NCI-H345 treated with DMSO at 0.1 percent for 48 hours (cell line): ENCODE data around the gene RGS5.
"Not testable (repeated sequence)": the region's sequence is repeated elsewhere in the genome, so short reads cannot be mapped to it uniquely, and the experiment has no call there.

Source experiments
- DNase-seq: peaks from one replicate; lab custom pipeline; 2025; ENCODE audit not compliant: unreplicated experiment; lab: John Stamatoyannopoulos, UW

Gene RGS5

GRCh38 chr1:163202833-163203451, at the start of gene RGS5:
TSS of gene RGS5 (minus strand) at chr1:163202916. CDS start at chr1:163202835, 81 bp downstream.
- DNase-seq = no peak

GRCh38 chr1:163250382-163250974, 47.8 kb upstream of the RGS5 start:
- DNase-seq = no peak

DNA sequence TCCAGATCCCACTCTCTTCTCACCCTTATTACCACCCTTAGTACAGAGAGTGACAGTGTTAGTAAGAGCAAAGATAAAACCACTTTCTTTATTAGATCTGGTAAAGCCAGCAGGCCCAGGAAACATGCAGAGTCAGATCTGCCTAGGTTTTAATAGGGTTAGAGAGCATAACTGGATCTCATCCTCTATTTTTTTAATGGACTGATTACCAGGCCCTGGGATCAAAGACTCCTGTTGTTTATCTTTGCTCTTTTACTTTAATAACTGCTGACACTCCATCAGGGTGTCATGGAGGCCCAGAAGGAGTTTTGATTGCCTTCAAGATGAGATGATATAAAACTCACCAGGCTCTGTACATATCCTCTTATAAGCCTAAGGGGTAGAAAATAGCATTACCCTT, 45.3 kb upstream of the RGS5 start:
- DNase-seq = no peak

DNA sequence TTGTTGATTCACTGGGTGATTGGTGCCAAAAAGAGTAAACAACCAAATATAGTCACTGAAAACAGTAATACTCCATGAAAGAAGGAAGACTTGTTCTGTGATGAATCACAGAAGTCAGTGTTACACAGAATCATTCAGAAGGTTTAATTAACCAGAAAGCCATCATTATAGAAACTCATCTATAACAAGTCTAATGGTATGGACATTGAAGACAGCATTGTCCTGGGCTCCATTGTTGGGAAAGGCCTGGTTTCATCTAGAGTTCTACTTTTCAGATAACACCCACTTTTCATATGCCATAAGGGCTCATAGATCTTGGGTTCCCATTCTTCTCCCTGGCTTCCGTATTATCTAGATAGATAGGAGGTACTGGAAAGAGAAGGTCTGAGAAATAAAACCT, 41.9 kb upstream of the RGS5 start:
- not testable (repeated sequence) for DNase-seq

GRCh38 chr1:163241746-163242145, 39.0 kb upstream of the RGS5 start:
- no peak for DNase-seq

GRCh38 chr1:163240705-163241104, 38.0 kb upstream of the RGS5 start:
- DNase-seq = no peak

DNA sequence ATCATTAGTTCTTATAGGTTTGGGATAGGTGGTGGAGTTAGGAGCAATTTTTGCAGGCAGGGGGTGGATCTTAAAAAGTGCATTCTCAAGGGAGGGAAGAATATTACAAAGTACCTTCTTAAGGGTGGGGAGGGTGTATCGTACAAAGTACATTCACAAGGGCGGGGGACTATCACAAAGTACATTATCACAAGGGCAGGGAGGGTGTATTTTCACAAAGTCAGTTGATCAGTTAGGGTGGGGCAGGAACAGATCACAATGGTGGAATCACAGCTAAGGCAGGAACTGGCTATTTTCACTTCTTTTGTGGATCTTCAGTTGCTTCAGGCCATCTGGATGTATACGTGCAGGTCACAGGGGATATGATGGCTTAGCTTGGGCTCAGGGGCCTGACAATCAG, 30.9 kb upstream of the RGS5 start:
- not testable (repeated sequence) for DNase-seq

- no peak for DNase-seq
These were observed 28.7 kb upstream of the RGS5 start for GRCh38 chr1:163231385-163231784.

- DNase-seq = no peak
These were observed 28.1 kb upstream of the RGS5 start for GRCh38 chr1:163230827-163231226.

- DNase-seq = not testable (repeated sequence)
These were observed 25.6 kb upstream of the RGS5 start for GRCh38 chr1:163228271-163228670.

- DNase-seq = no peak
These were observed 24.4 kb upstream of the RGS5 start for GRCh38 chr1:163227126-163227525.

- no peak for DNase-seq
These were observed 10.9 kb upstream of the RGS5 start for GRCh38 chr1:163213626-163214025.

DNA sequence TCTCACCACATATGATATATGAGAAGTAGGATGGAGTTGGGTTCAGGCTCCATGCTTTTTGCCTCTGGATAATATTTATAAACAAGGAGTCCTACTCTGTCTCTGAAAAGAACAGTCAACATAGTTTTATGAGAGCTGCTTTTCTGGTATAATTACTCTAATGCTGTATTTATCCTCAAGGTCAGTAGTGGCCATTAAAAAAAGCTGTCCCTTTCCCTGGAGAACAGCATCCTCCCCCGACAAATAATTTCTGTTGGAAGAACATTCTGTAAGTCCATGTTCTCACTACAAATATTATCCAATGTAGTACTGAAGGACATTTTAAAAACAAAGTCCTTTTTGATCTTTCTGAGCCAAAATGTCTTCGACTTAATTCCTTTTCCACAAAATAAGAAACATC, 9.0 kb upstream of the RGS5 start:
- no peak for DNase-seq

DNA sequence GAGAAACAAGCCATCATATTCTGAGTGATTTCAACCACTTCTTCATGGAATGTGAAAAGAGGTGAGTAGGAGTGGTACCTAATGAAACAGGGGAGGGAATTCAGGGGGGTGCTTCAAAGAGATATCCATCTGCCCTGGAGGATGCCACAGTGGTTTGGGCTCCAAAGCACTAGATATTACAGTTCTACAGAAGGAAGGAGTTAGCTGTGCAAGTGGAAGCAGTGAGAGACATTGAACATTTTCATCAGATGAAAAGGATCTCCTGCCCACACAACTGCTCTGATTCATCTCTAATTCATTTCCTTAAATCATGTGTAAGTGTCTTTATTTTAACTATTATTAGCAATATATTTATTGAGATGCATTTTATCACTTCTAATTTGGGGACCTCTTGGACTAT, 2.8 kb upstream of the RGS5 start:
- DNase-seq = no peak

GRCh38 chr1:163203561-163203960, 845 bp upstream of the RGS5 start:
- no peak for DNase-seq

DNA sequence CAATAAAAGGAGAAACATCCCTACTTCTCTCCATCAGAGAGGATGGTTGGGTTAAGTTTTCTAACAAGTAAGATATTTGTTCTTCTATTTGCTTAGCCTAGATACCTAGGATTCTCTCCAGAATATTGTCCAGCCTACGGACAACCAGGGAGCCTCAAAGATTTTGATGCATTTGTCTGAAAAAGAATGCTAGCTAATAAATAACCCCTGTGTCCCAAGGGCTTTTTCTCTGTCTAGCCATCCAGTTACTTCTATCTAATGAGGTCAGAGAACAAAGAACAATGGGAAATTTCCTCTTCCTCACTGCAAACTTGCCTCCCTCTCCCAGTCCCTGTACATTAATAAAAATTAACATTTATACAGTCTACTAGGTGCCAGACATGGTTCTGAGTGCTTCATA, 810 bp downstream of the RGS5 start:
- no peak for DNase-seq

- DNase-seq = no peak
These were observed 5.7 kb downstream of the RGS5 start for GRCh38 chr1:163197022-163197421.

DNA sequence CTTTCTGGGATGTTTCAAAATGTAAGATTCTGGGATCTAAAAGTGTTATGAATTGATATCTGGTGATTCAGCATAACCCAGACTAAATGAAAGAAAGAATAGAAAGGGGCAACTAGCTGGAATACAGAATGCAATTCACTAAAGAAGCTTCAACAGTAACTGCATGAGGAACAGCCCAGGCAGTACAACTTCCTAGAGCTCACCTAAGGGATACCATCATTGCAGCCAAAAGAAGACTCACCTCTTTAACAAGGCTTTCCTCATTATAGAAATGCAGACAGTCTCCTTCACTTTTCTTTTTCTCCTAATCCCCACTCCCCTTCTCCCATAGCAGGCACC, 6.3 kb downstream of the RGS5 start:
- DNase-seq = no peak

DNA sequence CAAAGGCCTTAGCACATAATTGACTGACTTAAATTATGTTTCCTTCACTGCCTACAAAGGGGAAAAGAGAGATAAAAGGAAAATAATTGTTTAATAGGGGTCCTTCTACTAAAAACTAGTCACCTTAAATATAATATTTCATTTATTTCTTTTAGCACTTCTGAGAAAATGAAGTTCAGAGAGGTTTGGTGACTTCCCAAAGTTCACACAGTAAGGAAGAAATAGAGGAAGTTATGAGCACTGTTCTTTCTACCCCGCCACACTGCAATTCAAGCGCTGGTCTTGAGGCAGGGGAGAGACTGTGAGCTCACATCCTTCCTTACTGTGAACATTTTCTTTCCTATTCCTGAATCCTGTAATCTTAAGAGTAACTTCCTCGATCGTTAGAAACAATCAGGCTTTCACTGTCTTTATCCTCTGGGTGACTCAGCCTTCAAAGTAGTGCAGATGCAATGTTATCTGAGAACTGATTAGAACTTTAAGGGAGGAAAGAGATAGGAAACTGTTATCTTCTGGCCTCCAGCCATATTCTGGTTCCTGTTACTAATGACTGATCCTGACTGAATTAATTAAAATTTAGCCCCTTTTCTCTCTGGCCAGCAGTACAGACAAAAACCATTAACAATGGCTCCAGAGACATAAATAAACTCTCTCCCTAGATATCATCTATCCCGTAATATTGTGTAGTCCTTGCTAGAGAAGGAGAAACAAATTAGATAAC, 6.8 kb downstream of the RGS5 start:
- no peak for DNase-seq

- no peak for DNase-seq
These were observed 11.4 kb downstream of the RGS5 start for GRCh38 chr1:163191301-163191700.

DNA sequence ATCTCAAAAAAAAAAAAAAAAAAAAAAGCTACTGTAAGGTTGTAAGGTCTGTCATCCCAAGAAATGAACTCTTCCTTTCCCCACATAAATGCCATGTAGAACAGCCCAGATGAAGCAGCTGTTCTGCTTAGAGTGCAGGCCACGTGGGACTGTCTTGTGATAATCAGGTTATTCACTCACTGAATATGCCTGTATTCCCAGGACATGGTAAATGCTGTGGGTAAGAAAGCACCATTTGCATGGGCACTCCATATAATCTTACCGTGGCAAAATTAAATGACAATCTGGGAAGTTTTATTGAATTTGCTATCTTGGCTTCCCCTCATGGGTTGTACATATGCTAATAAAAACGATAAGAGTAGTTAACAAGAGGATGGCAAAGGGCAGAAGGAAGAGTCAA, 13.8 kb downstream of the RGS5 start:
- DNase-seq = no peak

DNA sequence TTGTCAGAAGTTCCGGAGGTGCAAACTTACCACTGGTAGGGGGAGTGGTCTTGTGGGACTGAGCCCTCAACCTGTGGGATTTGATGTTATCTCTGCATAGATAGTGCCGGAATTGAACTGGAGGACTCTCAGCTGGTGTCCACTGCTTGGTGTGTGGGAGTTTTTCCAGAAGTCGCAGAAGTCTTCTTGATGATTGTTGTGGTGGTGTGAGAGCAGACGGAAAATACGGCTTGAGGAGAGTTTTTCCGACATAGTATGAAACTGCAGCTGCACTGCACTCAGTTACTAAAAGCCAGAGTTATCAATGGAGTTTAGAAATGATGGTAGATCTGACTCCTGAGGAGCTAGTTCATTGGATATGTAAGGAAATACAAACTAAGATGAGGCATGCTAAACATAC, 14.9 kb downstream of the RGS5 start:
- DNase-seq = no peak

- no peak for DNase-seq
These were observed 15.9 kb downstream of the RGS5 start for GRCh38 chr1:163186862-163187261.
